ENCODE measurements around the gene NOM1.
"Not testable (repeated sequence)": the region's sequence is repeated elsewhere in the genome, so short reads cannot be mapped to it uniquely, and the experiment has no call there.

DNA sequence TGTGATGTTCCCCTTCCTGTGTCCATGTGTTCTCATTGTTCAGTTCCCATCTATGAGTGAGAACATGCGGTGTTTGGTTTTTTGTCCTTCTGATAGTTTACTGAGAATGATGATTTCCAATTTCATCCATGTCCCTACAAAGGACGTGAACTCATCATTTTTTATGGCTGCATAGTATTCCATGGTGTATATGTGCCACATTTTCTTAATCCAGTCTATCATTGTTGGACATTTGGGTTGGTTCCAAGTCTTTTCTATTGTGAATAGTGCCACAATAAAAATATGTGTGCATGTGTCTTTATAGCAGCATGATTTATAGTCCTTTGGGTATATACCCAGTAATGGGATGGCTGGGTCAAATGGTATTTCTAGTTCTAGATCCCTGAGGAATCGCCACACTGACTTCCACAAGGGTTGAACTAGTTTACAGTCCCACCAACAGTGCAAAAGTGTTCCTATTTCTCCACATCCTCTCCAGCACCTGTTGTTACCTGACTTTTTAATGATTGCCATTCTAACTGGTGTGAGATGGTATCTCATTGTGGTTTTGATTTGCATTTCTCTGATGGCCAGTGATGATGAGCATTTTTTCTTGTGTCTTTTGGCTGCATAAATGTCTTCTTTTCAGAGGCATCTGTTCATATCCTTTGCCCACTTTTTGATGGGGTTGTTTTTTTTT, 39.8 kb upstream of the NOM1 start:
- TF ChIP-seq POLR2AphosphoS5 (IDR thresholded peaks at IDR 0.05); POLR2A (IDR thresholded peaks at IDR 0.05; ENCODE audit: low read depth): not testable (repeated sequence)
- TF ChIP-seq, protein P1, sequence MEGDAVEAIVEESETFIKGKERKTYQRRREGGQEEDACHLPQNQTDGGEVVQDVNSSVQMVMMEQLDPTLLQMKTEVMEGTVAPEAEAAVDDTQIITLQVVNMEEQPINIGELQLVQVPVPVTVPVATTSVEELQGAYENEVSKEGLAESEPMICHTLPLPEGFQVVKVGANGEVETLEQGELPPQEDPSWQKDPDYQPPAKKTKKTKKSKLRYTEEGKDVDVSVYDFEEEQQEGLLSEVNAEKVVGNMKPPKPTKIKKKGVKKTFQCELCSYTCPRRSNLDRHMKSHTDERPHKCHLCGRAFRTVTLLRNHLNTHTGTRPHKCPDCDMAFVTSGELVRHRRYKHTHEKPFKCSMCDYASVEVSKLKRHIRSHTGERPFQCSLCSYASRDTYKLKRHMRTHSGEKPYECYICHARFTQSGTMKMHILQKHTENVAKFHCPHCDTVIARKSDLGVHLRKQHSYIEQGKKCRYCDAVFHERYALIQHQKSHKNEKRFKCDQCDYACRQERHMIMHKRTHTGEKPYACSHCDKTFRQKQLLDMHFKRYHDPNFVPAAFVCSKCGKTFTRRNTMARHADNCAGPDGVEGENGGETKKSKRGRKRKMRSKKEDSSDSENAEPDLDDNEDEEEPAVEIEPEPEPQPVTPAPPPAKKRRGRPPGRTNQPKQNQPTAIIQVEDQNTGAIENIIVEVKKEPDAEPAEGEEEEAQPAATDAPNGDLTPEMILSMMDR (IDR thresholded peaks at IDR 0.05): not testable (repeated sequence)

All from esophagus muscularis mucosa (tissue), 3 donors.